WERI-Rb-1 (cell line): ENCODE measurements around the gene HSPA12B.
A peak's percentile ranks its signal among the peaks of the same experiment; 100 is the strongest.

Source experiments
- DNase-seq: peaks from one replicate; pipeline ENCODE4 v3.0.0-alpha.2; 2020
- H3K27ac ChIP-seq: fragments of 250-450 bp; sonication (Bioruptor Pico); 2 replicates; pipeline ENCODE4 v1.5.1; 2020; ENCODE audit warnings: mild to moderate bottlenecking, moderate library complexity
- H3K27me3 ChIP-seq: fragments of 250-450 bp; sonication (Bioruptor Pico); 2 replicates; pipeline ENCODE4 v1.5.1; 2021; ENCODE audit warnings: mild to moderate bottlenecking, low read depth, moderate library complexity; ENCODE audit not compliant: insufficient read depth, severe bottlenecking
- H3K36me3 ChIP-seq: fragments of 250-450 bp; sonication (Bioruptor Pico); 2 replicates; pipeline ENCODE4 v1.5.1; 2020; ENCODE audit warnings: mild to moderate bottlenecking, moderate library complexity
- H3K4me3 ChIP-seq: 2 replicates; pipeline ENCODE4 v1.5.1; 2011; ENCODE audit warnings: low read depth, mild to moderate bottlenecking, control low read depth, low read length
- H3K9me3 ChIP-seq: fragments of 250-450 bp; sonication (Bioruptor Pico); 2 replicates; pipeline ENCODE4 v1.5.1; 2021; ENCODE audit warnings: mild to moderate bottlenecking, moderate library complexity; ENCODE audit not compliant: severe bottlenecking
- CTCF ChIP-seq: IDR thresholded peaks from 2 replicates; pipeline ENCODE4 v1.5.1; 2011; ENCODE audit warnings: low read depth, mild to moderate bottlenecking, control low read depth, inconsistent platforms, low read length

Gene HSPA12B

GRCh38 chr20:3767427-3768341, 35.2 kb downstream of the HSPA12B start, which contains the start of gene ADISSP:
TSS of gene ADISSP (minus strand) at chr20:3767753. CDS start at chr20:3760100, 7,653 bp downstream.
- peak; percentile 29 for TF ChIP-seq CTCF
- no peaks in the 10 kb centered on the region for H3K9me3 ChIP-seq
- peaks cover 3% of the 10 kb centered on the region; the same call in 1 of the 2 replicates for H3K36me3 ChIP-seq
- H3K27ac ChIP-seq: peak within 1 kb of the TSS; percentile 87
- no peaks in the 10 kb centered on the region for H3K27me3 ChIP-seq
- H3K4me3 ChIP-seq: peak within 1 kb of the TSS; percentile 96
- DNase-seq: peak; percentile 99

- Histone ChIP-seq H3K27me3 (no peaks in the 10 kb centered on the region), H3K36me3 (peaks cover 3% of the 10 kb centered on the region; the same call in 1 of the 2 replicates), H3K4me3 (peak overlapping the region; percentile 96), H3K27ac (peak overlapping the region; percentile 87), H3K9me3 (no peaks in the 10 kb centered on the region)
- peak; percentile 82 for TF ChIP-seq CTCF
- DNase-seq: peak; percentile 83
Measured at GRCh38 chr20:3768342-3769130, 36.1 kb downstream of the HSPA12B start.

- TF ChIP-seq CTCF: no peak
- Histone ChIP-seq H3K36me3 (0 out of 2 replicates have a peak, but pooled peaks cover 3% of the 10 kb centered on the region), H3K27me3 (no peaks in the 10 kb centered on the region), H3K9me3 (peaks cover 3% of the 10 kb centered on the region), H3K4me3 (no peak overlapping the region), H3K27ac (no peak overlapping the region)
- DNase-seq: no peak
Measured at GRCh38 chr20:3771552-3772058, 39.1 kb downstream of the HSPA12B start.

- Histone ChIP-seq H3K36me3 (no peaks in the 10 kb centered on the region), H3K4me3 (no peak overlapping the region), H3K27ac (no peak overlapping the region), H3K27me3 (peaks cover 2% of the 10 kb centered on the region), H3K9me3 (peaks cover 3% of the 10 kb centered on the region)
- no peak for TF ChIP-seq CTCF
- no peak for DNase-seq
Measured at GRCh38 chr20:3775457-3776108, 43.1 kb downstream of the HSPA12B start.

GRCh38 chr20:3777381-3777715, 44.9 kb downstream of the HSPA12B start:
- no peak overlapping the region for H3K27ac ChIP-seq
- no peaks in the 10 kb centered on the region for H3K36me3 ChIP-seq
- peaks cover 2% of the 10 kb centered on the region for H3K27me3 ChIP-seq
- peaks cover 3% of the 10 kb centered on the region for H3K9me3 ChIP-seq
- TF ChIP-seq CTCF: no peak
- no peak for DNase-seq
- H3K4me3 ChIP-seq: peak overlapping the region; percentile 39
